SK-N-SH (cell line): ENCODE data around the gene BID. TPM values are rescaled to one million over a fixed set of nuclear protein-coding genes. Genes with fewer than 3 reads are reported as not detected.

ENCODE experiments used
- CTCF ChIA-PET: fragments of 300-600, 350-600 bp; formaldehyde crosslinking; extraction: SDS; loops from one replicate; lab custom pipeline; 2021; lab: Yijun Ruan, JAX
- POLR2A ChIA-PET: fragments of 350-600 bp; sonication (Branson Sonifier 250); formaldehyde crosslinking; extraction: SDS; loops from one replicate; lab custom pipeline; 2020; ENCODE audit warnings: antibody characterized with exemption, inconsistent platforms; lab: Yijun Ruan, JAX
- DNase-seq: peaks from one replicate; pipeline ENCODE4 v3.0.0; 2012
- H2AFZ ChIP-seq: fragments of 200-600 bp; sonication (generic); 2 replicates; pipeline ENCODE4 v1.8.1; 2016; ENCODE audit warnings: antibody characterized with exemption, mild to moderate bottlenecking, low read depth
- H3F3A ChIP-seq: fragments of 200-600 bp; sonication (generic); replicated peaks from 2 replicates; pipeline ENCODE3; 2016; ENCODE audit warnings: antibody characterized with exemption, mild to moderate bottlenecking; ENCODE audit not compliant: insufficient read depth
- H3K27ac ChIP-seq, 2 experiments: fragments of 200-500 bp in 1 of 2; fragments of 200-600 bp in 1 of 2; sonication (Bioruptor generic) in 1 of 2; sonication (generic), shearing (Covaris generic) in 1 of 2; 2 replicates each; pipeline versions ENCODE4 v1.5.1 to v1.6.1; 2014 to 2016; ENCODE audit warnings: low read depth in 2 of 2, inconsistent platforms in 1 of 2, low read length in 1 of 2, mild to moderate bottlenecking in 1 of 2, mixed read lengths in 1 of 2
- H3K27me3 ChIP-seq: fragments of 200-600 bp; sonication (generic), shearing (Covaris generic); 2 replicates; pipeline ENCODE4 v1.6.1; 2016; ENCODE audit warnings: mixed run types; ENCODE audit not compliant: insufficient read depth
- H3K36me3 ChIP-seq, 2 experiments: fragments of 200-500 bp in 1 of 2; fragments of 200-600 bp in 1 of 2; sonication (Bioruptor generic) in 1 of 2; sonication (generic) in 1 of 2; replicated peaks in 1 of 2; 2 replicates each; pipeline versions ENCODE3 to v1.5.1; 2014 to 2016; ENCODE audit warnings: low read length in 1 of 2, mild to moderate bottlenecking in 1 of 2; ENCODE audit not compliant: insufficient read depth in 2 of 2, control insufficient read depth in 1 of 2
- H3K4me1 ChIP-seq, 2 experiments: fragments of 200-500 bp in 1 of 2; fragments of 200-600 bp in 1 of 2; sonication (Bioruptor generic) in 1 of 2; sonication (generic), shearing (Covaris generic) in 1 of 2; 2 replicates each; pipeline versions ENCODE4 v1.5.1 to v1.6.1; 2014 to 2016; ENCODE audit warnings: low read depth in 1 of 2, low read length in 1 of 2, mixed run types in 1 of 2; ENCODE audit not compliant: insufficient read depth in 2 of 2, control insufficient read depth in 1 of 2
- H3K4me2 ChIP-seq: fragments of 200-600 bp; sonication (generic), shearing (Covaris generic); 2 replicates; pipeline ENCODE4 v1.6.1; 2017; ENCODE audit warnings: mixed run types
- H3K4me3 ChIP-seq, 2 experiments: fragments of 200-500 bp in 1 of 2; fragments of 200-600 bp in 1 of 2; sonication (Bioruptor generic) in 1 of 2; sonication (generic), shearing (Covaris generic) in 1 of 2; 2 replicates each; pipeline versions ENCODE4 v1.5.1 to v1.8.1; 2014 to 2016; ENCODE audit warnings: low read depth in 2 of 2, inconsistent platforms in 1 of 2, low read length in 1 of 2, mild to moderate bottlenecking in 1 of 2, mixed read lengths in 1 of 2, moderate library complexity in 1 of 2
- H3K79me2 ChIP-seq: fragments of 200-600 bp; sonication (generic); 2 replicates; pipeline ENCODE4 v1.8.1; 2017; ENCODE audit warnings: mild to moderate bottlenecking; ENCODE audit not compliant: insufficient read depth
- H3K9ac ChIP-seq: fragments of 200-600 bp; sonication (generic); 2 replicates; pipeline ENCODE4 v1.6.1; 2017; ENCODE audit warnings: mixed run types
- H3K9me2 ChIP-seq: fragments of 200-600 bp; sonication (generic); 2 replicates; pipeline ENCODE4 v1.6.1; 2017; ENCODE audit warnings: mixed run types
- H3K9me3 ChIP-seq: fragments of 200-600 bp; sonication (generic); 2 replicates; pipeline ENCODE4 v1.6.1; 2017; ENCODE audit warnings: mixed run types, mild to moderate bottlenecking, moderate library complexity
- H4K20me1 ChIP-seq: fragments of 200-600 bp; sonication (generic); 2 replicates; pipeline ENCODE4 v1.6.1; 2017; ENCODE audit warnings: mild to moderate bottlenecking, mixed run types; ENCODE audit not compliant: insufficient read depth
- JUND ChIP-seq: IDR thresholded peaks from 2 replicates; pipeline ENCODE4 v1.4.0; 2012
- RAD21 ChIP-seq: IDR thresholded peaks from 2 replicates; pipeline ENCODE4 v1.6.1; 2012; ENCODE audit warnings: mild to moderate bottlenecking, low read length
- REST ChIP-seq: IDR thresholded peaks from 2 replicates; pipeline ENCODE4 v1.6.1; 2012; ENCODE audit warnings: mild to moderate bottlenecking, low read depth, low read length, moderate library complexity
- SMC3 ChIP-seq: IDR thresholded peaks from 2 replicates; pipeline ENCODE4 v1.6.1; 2012; ENCODE audit warnings: low read depth, low read length, improper control_type of control experiment
- USF1 ChIP-seq: IDR thresholded peaks from 2 replicates; pipeline ENCODE4 v1.4.0; 2012; ENCODE audit warnings: low read depth, borderline replicate concordance
- ZBTB33 ChIP-seq: IDR thresholded peaks from 2 replicates; pipeline ENCODE4 v1.4.0; 2012; ENCODE audit warnings: low read depth, borderline replicate concordance
- WGBS: methylation state at CpG from one replicate; pipeline ENCODE4 v1.1.6; 2017; ENCODE audit warnings: low lambda C conversion rate; 5-methylcytosine and 5-hydroxymethylcytosine counted together
- polyA plus RNA-seq, 3 experiments: library from polyadenylated mRNA; depleted of rRNA; stranded (reverse); fragments of >200 nt; gene quantifications; 2 replicates each; pipeline ENCODE4 v1.2.3, GENCODE V29; 2012

BID gene
- polyA plus RNA-seq, 1 of the 3 experiments (the other 2 are of a cell fraction), result 139 TPM

- peaks cover 29% of the 10 kb centered on the region for H3F3A ChIP-seq
- H3K9me3 ChIP-seq, result no peaks in the 10 kb centered on the region
- H3K4me3 ChIP-seq, result no peak overlapping the region
- H3K9me2 ChIP-seq, result no peaks in the 10 kb centered on the region
- no peak overlapping the region for H2AFZ ChIP-seq
- H3K27me3 ChIP-seq, result no peaks in the 10 kb centered on the region
- WGBS, result 100% methylated on average over 2 of the region's 2 CpGs
- TF ChIP-seq ZBTB33 (no peak), USF1 (no peak), JUND (no peak), REST (no peak), RAD21 (no peak), SMC3 (no peak)
- no peak for DNase-seq
- no peak overlapping the region for H3K9ac ChIP-seq
- H3K4me2 ChIP-seq, result no peak overlapping the region
- CTCF ChIA-PET, result interaction anchor here (0.8 to 1.8 kb wide), 3 partner anchors 12 to 344 kb away, joined by 3 to 5 read pairs (median 3); no protein-coding TSS in a partner anchor
- peaks cover 12% of the 10 kb centered on the region; the same call in 1 of the 2 replicates for H3K79me2 ChIP-seq
- POLR2A ChIA-PET, result no interaction called here
- H3K4me1 ChIP-seq, result peaks cover 5 to 26% of the 10 kb centered on the region in 2 experiments; a peak in 3 of 4 replicates
- H3K27ac ChIP-seq, result peak overlapping the region in 1 of 2 experiments; percentile 68; a peak in 3 of 4 replicates
- H3K36me3 ChIP-seq, result peaks cover 26 to 70% of the 10 kb centered on the region in 2 experiments
- no peaks in the 10 kb centered on the region for H4K20me1 ChIP-seq
Measured at GRCh38 chr22:17732251-17732854, 41.9 kb downstream of the BID start.

GRCh38 chr22:17729561-17729960, 44.7 kb downstream of the BID start:
- no peak overlapping the region for H3K4me2 ChIP-seq
- WGBS, result 94% methylated on average over 6 of the region's 6 CpGs

More at GRCh38 chr22:17729561-17729960, 44.7 kb downstream of the BID start:
- no peak for DNase-seq
- H3F3A ChIP-seq, result peaks cover 23% of the 10 kb centered on the region
- TF ChIP-seq RAD21 (no peak), JUND (no peak)
- POLR2A ChIA-PET, result no interaction called here
- H3K9ac ChIP-seq, result no peak overlapping the region
- H3K27ac ChIP-seq, result no peak overlapping the region
- peaks cover 15 to 65% of the 10 kb centered on the region in 2 experiments for H3K36me3 ChIP-seq
- no peak overlapping the region for H2AFZ ChIP-seq
- H3K4me3 ChIP-seq, result no peak overlapping the region
- CTCF ChIA-PET, result interaction anchor here (5.5 kb wide), 1 partner anchor 13 kb away, joined by 31 read pairs; no protein-coding TSS in a partner anchor
- H3K4me1 ChIP-seq, result peaks cover 19 to 32% of the 10 kb centered on the region in 2 experiments; a peak in 3 of 4 replicates
- H3K9me2 ChIP-seq, result no peaks in the 10 kb centered on the region
- no peaks in the 10 kb centered on the region for H3K9me3 ChIP-seq
- H4K20me1 ChIP-seq, result 0 out of 2 replicates have a peak, but pooled peaks cover 3% of the 10 kb centered on the region
- peaks cover 25% of the 10 kb centered on the region; the same call in 1 of the 2 replicates for H3K79me2 ChIP-seq
- H3K27me3 ChIP-seq, result no peaks in the 10 kb centered on the region
